Retinal pigment epithelial cell (primary cell): Measurements from ENCODE around the gene PAMR1.

ENCODE experiments used
- DNase-seq: peaks from one replicate; pipeline ENCODE4 v3.0.0-alpha.2; 2010; ENCODE audit warnings: low read depth
- H3K4me3 ChIP-seq: 2 replicates; pipeline ENCODE4 v1.5.1; 2011; ENCODE audit warnings: mild to moderate bottlenecking, low read length, control low read depth, moderate library complexity
- CTCF ChIP-seq: conservative IDR thresholded peaks from 2 replicates; pipeline ENCODE4 v1.5.1; 2011; ENCODE audit warnings: low read depth, low read length, control low read depth, inconsistent platforms

The PAMR1 gene

GRCh38 chr11:35543481-35543880 is 18.1 kb upstream of the PAMR1 start:
- H3K4me3 ChIP-seq = no peak overlapping the region
- DNase-seq = no peak
- no peak for TF ChIP-seq CTCF

GRCh38 chr11:35541621-35542375 is 16.4 kb upstream of the PAMR1 start:
- DNase-seq = no peak
- TF ChIP-seq CTCF = no peak
- no peak overlapping the region for H3K4me3 ChIP-seq

GRCh38 chr11:35540526-35540925 is 15.1 kb upstream of the PAMR1 start:
- DNase-seq = no peak
- H3K4me3 ChIP-seq = no peak overlapping the region
- no peak for TF ChIP-seq CTCF

GRCh38 chr11:35539781-35540281 is 14.4 kb upstream of the PAMR1 start:
- TF ChIP-seq CTCF = no peak
- H3K4me3 ChIP-seq = no peak overlapping the region
- no peak for DNase-seq

- no peak for TF ChIP-seq CTCF
- no peak overlapping the region for H3K4me3 ChIP-seq
- DNase-seq = no peak
These were observed 13.8 kb upstream of the PAMR1 start for GRCh38 chr11:35539256-35539655.

GRCh38 chr11:35536470-35536869 is 11.1 kb upstream of the PAMR1 start:
- no peak for DNase-seq
- TF ChIP-seq CTCF = no peak
- H3K4me3 ChIP-seq = no peak overlapping the region

- H3K4me3 ChIP-seq = no peak overlapping the region
- TF ChIP-seq CTCF = no peak
- DNase-seq = no peak
These were observed 5.8 kb upstream of the PAMR1 start for GRCh38 chr11:35531246-35531645.
